Embryonic facial prominence (tissue), 1 donor: ENCODE data around the gene RNF217.
"Not testable (repeated sequence)": the region's sequence is repeated elsewhere in the genome, so short reads cannot be mapped to it uniquely, and the experiment has no call there.

Experiments
- DNase-seq: peaks from one replicate; pipeline ENCODE4 v3.0.0-alpha.2; 2016; ENCODE audit errors: extremely low spot score

The RNF217 gene

DNA sequence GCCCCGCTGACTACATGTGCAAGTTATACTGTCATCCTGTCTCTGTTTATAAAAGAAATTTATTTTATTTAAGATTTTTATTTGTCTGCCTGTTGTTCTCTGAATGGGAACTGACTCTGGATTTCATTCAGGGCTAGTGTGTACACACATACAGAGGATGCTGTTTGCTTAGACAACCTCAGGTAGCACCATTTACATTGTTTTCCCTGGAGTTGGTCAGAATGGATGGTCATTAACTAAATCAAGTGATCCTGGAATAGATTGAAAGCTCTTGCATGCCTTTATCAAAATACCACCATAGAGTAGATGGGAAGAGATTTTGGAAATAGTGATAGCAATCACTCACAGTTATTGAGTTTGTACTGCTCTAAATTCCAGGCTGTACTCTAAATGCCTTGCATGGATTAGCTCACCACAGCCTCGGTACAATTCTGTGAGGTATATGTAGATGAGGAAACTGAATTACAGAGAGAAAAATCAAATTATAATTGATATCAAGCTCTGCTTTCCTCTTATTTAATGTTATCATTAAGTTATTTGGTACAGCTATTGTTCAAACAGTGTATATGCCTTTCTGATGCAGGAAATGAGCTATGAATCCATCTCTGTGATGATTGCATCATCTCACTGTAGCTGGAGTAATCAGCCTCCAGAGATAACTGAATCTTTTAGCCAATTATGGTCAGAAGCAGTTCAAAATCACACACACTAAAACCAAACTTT lies 51.9 kb downstream of the RNF217 start:
- no peak for DNase-seq

DNA sequence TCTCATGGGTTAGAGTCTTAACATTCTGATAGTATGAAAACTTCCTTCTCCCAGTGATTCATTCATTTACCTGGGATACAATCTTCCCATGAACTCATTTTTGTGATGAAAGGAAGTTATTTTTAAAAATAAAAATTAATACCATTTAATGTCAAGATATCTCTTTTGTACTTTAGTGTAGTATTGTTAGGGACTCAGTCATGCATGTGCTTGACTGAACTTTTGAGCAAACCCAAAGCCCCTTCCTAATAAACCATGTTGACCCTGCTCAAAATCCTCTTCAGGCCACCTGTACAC lies 52.4 kb downstream of the RNF217 start:
- DNase-seq = no peak

DNA sequence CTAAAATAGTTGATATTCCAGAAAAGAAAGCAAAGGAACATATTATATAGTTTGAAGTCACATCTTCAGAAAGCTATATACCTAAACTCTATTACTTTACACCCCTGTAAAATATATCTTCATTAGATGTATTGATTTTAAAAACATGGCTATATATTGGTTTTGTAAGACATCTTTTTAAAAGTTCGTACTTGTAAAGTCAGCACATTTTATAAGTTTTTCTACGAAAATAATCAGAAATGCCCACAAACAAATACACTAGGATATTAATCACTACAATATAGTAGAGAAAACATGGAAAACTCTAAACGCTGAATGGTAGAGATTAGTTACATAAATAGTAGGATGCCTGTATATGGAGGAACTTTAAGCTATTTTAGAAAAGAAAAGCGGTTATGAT lies 52.9 kb downstream of the RNF217 start:
- DNase-seq = no peak

DNA sequence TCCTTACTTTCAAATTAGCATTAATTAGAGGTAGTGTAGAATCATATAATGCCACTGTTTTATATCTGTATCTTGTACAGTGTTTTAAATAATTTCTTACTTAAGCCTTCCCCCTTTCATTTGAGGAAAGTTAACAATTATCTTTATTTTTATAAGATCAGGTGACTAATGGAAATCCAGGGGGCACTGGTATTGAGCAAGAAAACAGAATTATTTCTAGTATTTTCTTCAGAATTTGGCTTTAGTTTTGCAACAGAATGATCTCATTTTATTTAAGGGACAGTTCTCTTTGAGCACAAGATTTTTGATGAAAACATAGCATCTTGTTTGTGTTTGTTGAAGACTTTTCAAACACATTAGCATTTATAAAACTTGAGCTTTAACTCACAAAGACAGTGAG lies 55.9 kb downstream of the RNF217 start:
- no peak for DNase-seq

DNA sequence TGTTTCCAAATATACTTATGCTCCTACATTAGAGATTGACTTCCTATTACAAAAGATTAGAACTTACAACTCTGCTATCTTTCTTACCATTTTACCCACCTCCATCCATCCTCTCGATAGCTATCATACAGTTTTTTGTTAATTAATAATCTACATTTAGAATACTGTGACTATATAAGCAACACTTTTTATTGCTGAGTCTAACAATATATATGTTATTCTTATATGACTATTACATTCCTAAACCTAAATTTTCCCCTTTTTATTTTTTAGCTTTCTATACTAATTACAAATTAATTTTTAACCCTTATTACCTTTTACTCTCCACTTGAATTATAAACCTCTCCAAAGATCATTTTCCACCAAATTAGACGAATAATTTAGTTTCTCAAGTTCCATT lies 57.0 kb downstream of the RNF217 start:
- no peak for DNase-seq

DNA sequence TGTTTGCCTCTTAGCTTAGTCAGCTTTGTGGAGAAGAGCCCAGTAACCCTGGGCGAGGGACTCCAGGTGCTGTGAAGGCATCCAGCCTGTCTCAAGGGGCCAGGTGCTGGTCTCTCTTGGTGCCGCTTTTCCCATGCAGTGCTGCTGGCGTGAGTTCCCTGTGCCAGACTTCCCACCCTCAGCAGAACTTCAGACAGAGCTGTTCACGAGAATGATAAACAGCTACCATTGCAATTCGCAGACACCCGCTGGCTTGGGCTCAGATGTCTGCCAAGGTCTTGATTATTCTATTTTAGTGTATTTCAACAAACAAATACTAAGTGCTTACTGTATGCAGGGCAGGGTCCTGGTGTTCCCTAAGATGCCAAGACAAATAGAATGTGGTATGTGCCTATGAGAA lies 57.7 kb downstream of the RNF217 start:
- no peak for DNase-seq

DNA sequence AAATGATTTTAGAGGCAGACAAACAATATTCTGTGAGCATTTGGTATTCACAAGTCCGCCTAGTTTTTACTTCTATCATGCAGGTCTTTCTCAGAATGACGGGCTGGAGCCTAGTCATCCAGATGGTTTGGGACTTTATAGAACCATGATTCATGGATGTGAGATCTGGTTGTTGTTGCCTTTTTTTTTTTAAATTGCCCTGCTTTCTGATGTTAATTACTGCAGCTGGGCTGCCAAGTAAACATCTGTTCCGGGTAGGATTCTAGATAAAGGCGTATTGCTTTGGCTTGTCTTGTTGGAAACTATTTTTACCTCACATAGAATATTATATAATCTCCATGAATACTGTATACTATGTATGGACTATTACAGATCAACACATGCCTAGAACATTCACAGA lies 58.1 kb downstream of the RNF217 start:
- no peak for DNase-seq

DNA sequence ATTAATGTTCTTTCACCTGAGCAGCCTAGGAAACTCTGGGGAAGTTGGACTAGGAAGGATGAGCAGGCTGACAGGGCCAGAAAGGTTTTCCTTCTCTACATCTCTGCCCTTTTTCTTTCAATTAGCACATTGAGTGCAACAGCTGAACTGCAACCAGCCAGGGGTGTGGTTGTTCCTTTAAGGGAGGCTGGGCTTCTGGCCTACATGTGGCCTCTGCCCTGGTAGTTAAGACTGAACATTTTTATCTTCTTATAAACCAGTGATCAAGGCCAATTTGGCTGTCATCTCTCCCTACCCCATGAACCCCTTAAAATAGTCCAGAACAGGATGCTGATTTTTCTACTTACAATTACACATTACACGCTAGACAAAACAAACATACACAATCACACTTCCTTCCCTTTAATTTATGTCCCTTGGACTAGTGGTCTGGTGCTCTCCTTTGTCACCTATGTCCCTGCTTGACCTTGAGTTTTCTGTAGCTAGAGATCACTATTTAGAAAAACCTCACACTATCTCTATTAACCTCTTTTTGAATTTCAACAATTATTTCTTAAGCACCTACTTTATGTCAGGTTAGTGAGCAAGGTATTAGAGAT lies 60.3 kb downstream of the RNF217 start:
- no peak for DNase-seq

DNA sequence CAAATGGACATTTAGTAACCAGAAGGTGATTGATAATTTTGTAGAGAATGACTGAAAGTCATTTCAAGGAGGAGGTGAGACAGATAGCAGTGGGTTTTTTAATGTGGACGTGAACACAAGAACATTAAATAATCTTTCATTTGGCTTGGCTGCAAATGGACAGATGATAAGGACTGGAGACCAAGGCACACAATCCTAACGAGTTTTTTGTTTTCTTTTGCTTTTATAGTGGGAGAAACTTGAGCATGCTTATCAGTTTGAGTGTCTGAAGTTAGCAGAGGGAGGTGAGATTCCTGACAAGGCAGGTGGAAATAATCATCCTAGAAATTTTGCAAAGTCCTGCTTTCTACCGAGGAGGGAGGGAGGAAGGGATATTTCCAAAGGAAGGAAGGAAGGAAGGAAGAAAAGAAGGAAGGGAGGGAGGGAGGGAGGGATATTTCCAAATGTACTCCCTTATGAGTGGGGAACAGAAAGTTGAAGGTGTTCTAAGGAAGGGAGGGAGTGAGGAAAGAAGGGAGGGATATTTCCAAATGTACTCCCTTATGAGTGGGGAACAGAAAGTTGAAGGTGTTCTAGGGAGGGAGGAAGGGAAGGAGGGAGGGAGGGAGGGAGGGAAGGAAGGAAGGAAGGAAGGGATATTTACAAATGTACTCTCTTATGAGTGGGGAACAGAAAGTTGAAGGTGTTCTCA lies 63.1 kb downstream of the RNF217 start:
- DNase-seq = no peak

DNA sequence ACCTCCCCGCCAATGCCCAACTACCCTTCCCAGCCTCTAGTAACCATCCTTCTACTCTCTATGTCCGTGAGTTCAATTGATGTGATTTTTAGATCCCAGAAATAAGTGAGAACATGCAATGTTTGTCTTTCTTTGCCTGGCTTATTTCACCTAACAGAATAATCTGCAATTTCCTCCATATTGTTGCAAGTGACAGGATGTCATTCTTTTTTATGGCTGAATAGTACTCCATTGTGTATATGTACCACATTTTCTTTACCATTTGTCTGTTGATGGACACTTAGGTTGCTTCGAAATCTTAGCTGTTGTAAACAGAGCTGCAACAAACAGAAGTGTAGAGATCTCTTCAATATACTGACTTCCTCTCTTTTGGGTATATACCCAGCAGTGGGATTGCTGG lies 65.0 kb downstream of the RNF217 start:
- no peak for DNase-seq

DNA sequence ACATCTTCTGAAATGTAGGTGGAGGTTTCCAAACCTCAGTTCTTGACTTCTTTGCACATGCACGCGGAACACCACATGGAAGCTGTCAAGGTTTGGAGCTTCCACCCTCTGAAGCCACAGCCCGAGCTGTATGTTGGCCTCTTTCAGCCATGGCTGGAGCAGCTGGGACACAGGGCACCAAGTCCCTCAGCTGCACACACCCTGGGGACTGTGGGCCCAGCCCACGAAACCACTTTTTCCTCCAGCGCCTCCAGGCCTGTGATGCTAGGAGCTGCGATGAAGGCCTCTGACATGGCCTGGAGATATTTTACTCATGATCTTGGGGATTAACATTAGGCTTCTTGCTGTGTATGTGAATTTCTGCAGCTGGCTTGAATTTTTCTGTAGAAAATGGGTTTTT lies 68.7 kb downstream of the RNF217 start:
- DNase-seq = no peak

DNA sequence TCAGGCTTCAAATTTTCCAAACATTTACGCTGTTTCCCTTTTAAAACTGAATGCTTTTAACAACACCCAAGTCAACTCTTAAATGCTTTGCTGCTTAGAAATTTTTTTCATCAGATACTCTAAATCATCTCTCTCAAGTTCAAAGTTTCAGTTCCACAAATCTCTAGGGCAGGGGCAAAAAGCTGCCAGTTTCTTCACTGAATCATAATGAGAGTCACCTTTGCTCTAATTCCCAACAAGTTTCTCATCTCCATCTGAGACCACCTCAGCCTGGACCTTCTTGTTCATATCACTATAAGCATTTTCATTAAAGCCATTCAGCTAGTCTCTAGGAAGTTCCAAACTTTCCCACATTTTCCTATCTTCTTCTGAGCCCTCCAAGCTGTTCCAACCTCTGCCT lies 69.1 kb downstream of the RNF217 start:
- no peak for DNase-seq

DNA sequence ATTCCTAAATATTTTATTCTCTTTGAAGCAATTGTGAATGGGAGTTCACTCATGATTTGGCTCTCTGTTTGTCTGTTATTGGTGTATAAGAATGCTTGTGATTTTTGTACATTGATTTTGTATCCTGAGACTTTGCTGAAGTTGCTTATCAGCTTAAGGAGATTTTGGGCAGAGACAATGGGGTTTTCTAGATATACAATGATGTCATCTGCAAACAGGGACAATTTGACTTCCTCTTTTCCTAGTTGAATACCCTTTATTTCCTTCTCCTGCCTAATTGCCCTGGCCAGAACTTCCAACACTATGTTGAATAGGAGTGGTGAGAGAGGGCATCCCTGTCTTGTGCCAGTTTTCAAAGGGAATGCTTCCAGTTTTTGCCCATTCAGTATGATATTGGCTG lies 72.7 kb downstream of the RNF217 start:
- DNase-seq = not testable (repeated sequence)

DNA sequence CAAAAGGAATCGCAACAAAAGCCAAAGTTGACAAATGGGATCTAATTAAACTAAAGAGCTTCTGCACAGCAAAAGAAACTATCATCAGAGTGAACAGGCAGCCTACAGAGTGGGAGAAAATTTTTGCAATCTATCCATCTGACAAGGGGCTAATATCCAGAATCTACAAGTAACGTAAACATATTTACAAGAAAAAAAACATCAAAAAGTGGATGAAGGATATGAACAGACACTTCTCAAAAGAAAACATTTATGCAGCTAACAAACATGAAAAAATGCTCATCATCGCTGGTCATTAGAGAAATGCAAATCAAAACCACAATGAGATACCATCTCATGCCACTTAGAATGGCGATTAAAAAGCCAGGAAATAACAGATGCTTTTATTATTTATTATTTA lies 74.2 kb downstream of the RNF217 start:
- not testable (repeated sequence) for DNase-seq

DNA sequence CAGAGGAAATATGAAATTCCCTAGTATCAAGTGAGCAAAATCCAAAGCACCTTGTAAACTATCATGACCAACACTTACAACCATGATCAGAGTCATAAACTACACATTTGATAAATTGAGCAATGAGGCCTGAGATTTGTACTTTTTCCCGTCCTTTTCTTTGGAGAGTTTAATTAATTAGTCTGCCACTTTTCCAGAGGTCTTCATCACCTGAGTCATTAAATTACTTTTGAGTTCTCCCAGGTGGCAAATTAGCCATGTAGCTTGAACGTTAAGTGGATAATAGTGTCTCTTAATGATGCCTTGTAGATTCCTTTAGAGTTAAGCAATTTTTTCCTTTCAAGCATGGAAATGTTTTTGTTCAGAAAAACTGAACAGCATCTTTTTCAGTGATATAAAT lies 75.6 kb downstream of the RNF217 start:
- DNase-seq = no peak

DNA sequence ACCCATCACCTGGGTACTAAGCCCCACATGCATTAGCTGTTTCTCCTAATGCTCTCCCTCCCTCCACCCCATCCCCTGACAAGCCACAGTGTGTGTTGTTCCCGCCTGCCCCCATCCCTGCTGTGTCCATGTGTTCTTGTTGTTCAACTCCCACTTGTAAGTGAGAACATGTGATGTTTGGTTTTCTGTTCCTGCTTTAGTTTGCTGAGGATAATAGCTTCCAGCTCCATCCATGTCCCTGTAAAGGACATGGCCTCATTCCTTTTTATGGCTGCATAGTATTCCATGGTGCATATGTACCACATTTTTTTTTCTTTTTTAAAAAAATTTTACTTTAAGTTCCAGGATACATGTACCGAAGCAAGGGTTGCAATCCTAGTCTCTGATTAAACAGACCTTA lies 76.7 kb downstream of the RNF217 start:
- DNase-seq = no peak

DNA sequence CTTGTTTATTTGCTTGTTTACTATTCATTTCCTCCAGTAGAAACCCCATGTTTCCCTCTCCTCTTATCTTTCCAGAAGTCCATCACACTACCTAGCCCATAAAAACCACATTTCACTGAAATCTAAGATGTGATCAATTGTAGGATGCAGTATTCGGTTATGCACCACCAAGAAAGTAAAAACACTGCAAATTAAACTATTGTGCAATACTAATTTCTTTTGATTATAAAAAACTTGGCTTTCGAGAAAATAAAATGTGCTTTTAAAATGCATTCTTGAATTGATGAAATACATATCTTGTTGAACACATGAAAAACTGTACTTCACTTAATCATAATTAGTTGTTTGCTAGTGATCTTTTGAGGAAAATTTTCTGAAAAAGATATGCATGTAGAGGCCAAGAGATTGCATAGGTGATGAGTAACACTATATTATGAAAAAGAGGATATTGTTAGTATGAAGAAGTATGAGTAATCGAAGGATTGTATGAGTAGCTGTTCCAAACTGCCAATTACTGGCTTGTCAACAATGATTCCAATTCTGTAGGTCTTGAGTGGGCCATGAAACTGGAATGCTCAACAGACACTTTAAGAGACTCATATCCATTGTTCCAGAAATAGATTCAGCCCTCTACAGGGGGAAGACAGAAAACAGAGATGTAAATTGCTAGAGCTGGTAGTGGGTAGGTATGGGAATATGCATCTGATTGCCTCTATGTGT lies 79.7 kb downstream of the RNF217 start:
- no peak for DNase-seq

DNA sequence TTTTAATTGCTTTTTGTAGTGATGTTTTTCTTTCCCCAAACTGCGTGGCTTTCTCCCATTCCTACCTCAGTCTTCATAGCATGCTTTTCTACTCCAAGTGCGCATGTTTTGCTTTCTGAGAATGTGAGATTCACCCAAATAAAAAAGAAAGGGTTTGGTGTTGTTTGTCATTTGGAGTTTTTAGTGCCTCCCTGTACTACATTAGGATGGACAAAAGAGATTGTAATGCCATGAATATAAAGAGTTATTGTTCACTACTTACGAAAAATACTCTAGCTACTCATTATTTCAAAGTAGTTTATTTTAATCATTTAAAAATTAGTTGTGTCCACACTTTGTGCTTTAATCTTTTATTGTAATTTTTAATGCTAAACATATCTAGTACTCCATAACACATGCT lies 81.8 kb downstream of the RNF217 start:
- no peak for DNase-seq

DNA sequence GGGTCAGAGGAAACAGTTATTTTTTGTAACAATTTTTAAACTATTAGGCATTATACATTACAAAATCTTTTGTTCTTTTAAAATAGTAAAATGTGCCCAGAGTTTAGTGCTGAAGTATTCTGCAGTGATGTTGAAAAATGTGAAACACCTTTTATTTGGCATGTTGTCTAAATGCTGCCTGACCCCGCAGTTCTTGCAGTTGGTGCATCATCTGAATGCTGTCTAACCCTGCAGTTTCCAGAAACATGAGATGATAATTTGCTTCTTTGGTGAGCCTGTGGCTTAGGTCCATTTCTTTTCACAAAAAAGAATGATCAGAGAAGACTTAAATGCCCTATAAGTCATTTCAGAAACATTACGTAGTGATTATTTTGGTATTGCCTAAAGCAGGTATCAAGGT lies 82.4 kb downstream of the RNF217 start:
- no peak for DNase-seq

DNA sequence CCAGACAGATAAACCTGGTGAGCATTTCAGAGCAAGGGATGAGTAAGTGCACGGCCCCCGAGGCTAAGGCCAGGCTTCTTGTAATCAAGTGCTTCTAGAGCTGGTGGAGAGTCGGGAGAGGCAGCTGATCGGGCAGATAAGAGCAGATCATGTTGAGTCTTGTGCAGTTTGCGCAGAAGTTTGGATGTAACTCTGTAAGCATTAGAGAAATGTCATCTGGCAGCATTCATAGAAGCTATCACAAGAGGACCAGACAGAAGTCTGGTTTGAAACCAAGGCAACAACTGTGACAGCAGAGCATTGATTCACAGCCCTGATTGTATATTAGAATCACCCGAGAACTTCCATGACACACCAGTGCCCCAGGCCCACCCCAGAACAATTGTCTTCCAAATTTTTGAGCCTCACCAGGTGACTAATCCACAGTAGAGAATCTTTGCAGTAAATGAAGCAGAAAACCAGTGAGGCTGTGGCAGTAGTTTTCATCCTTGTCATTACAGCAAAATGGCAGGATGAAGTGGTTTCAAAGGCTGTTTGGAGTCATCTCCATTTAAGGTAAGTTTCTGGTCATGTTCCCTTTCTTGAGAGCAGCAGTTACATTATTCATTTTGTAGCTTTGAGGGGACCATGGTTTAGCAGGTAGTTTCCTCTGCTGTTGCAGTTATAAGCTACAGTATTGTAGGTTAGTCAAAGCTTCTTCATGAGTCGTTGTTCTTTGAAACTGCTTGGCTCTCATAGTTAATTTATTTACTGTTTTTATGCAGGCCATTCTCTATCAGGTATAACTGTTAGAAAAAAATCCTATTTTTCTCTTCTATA lies 84.1 kb downstream of the RNF217 start:
- no peak for DNase-seq

DNA sequence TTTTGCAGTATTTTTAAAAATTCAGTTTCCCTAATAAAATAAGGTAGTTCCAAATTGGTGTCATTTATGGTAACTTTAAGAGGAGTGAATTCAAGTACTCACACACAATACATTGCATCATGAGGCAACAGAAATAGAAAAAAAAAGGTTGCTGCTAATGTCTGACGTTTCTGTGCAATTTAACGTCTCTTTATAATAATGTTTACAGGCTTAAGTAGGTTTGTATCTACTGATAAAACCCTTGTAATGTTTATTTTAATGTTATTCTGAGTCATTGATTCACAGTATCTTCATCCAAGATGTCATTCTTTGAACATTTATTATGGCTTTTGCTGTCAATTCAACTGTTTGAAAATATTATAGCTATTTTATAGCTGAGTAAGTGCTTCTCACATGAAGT lies 86.0 kb downstream of the RNF217 start:
- DNase-seq = no peak
